Measurements from ENCODE around the gene ZNF320. TPM values are rescaled to one million over a fixed set of nuclear protein-coding genes. Genes with fewer than 3 reads are reported as not detected.
"Not testable (repeated sequence)": the region's sequence is repeated elsewhere in the genome, so short reads cannot be mapped to it uniquely, and the experiment has no call there.

Gene ZNF320
- total and polyA plus RNA-seq, 4 donors, result 5.0 to 34.6 (median 12.3) TPM

DNA sequence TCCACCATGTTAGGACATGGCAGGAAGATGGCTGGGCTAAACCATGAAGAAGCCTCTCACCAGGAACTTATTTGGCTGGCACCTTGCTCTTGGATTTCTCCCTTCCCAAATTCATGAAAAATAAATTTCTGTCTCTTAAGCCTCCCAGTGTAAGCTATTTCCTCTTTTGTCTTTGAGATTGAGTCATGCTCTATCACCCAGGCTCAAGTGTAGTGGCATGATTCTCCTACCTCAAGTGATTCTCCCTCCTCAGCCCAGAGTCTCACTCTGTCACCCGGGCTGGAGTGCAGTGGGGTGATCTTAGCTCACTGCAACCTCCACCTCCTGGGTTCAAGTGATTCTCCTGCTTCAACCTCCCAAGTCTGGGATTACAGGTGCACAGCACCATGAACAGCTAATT, 13.2 kb upstream of the ZNF320 start:
- peaks cover 8 to 19% (median 13%) of the 10 kb centered on the region in 4 donors for H3K36me3 ChIP-seq (ENCODE audit: control insufficient read depth in 4 of 4, insufficient read depth in 4 of 4, low read length in 4 of 4)
- TF ChIP-seq, protein P1, sequence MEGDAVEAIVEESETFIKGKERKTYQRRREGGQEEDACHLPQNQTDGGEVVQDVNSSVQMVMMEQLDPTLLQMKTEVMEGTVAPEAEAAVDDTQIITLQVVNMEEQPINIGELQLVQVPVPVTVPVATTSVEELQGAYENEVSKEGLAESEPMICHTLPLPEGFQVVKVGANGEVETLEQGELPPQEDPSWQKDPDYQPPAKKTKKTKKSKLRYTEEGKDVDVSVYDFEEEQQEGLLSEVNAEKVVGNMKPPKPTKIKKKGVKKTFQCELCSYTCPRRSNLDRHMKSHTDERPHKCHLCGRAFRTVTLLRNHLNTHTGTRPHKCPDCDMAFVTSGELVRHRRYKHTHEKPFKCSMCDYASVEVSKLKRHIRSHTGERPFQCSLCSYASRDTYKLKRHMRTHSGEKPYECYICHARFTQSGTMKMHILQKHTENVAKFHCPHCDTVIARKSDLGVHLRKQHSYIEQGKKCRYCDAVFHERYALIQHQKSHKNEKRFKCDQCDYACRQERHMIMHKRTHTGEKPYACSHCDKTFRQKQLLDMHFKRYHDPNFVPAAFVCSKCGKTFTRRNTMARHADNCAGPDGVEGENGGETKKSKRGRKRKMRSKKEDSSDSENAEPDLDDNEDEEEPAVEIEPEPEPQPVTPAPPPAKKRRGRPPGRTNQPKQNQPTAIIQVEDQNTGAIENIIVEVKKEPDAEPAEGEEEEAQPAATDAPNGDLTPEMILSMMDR (IDR thresholded peaks at IDR 0.05; ENCODE audit: control extremely low read depth, extremely low read depth), result no peak
- 90 to 97% methylated on average over 1 of the region's 1 CpG for WGBS, 2 donors
- H3K9me3 ChIP-seq (ENCODE audit: control insufficient read depth in 4 of 4, insufficient read depth in 3 of 4, low read length in 3 of 4), result peaks cover 0 to 6% (median 0%) of the 10 kb centered on the region in 4 donors
- DNase-seq (no peak), ATAC-seq (ENCODE audit: insufficient read depth, low FRiP score) (no peak)
- no peaks in the 10 kb centered on the region for H3K27me3 ChIP-seq (ENCODE audit: control insufficient read depth in 3 of 3, insufficient read depth in 3 of 3, low read length in 2 of 3)
- H3K9ac ChIP-seq (ENCODE audit: insufficient read depth in 1 of 2, low read length in 2 of 2), result no peak overlapping the region
- no peak overlapping the region for H3K27ac ChIP-seq (ENCODE audit: low read depth in 1 of 2, low read length in 1 of 2)
- no peak overlapping the region for H3K4me3 ChIP-seq
- no peaks in the 10 kb centered on the region for H3K4me1 ChIP-seq (ENCODE audit: control insufficient read depth in 5 of 5, insufficient read depth in 5 of 5, low read length in 5 of 5)

DNA sequence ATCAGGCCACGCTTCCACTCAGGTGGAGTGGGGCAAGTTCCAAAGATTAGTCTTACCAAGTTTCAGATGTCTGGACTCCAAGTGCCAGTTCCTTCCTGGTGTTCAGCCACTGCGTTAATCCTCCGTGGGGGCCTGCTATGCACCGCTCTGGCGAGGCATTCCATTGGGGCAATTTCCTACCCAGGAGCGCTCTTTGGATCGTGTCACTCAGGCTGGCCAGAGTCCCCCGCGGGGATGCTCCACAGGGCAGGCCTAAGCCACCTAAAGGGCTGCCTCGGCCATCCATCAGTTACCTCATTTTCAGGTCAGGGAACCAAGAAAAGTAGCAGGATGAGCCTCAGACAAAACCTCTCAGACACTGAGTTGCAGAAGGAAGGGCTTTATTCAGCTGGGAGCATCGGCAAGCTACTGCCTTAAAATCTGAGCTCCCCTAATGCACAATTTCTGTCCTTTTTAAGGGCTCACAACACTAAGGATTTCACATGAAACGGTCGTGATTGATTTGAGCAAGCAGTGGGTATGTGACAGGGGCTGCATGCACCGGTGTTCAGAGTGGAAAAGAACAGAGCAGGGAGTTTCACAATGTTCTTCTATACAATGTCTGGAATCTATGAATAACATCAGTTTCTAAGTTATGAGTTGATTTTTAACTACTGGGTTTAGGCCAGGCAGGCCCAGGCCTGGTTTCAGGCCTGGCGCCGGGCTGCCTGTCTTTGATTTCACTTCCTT, 6.8 kb upstream of the ZNF320 start:
- H3K4me1 ChIP-seq (ENCODE audit: control insufficient read depth in 5 of 5, insufficient read depth in 5 of 5, low read length in 5 of 5); H3K27me3 ChIP-seq (ENCODE audit: control insufficient read depth in 3 of 3, insufficient read depth in 3 of 3, low read length in 2 of 3); H3K27ac ChIP-seq (ENCODE audit: low read depth in 1 of 2, low read length in 1 of 2); H3K4me3 ChIP-seq; H3K9ac ChIP-seq (ENCODE audit: insufficient read depth in 1 of 2, low read length in 2 of 2); H3K9me3 ChIP-seq (ENCODE audit: control insufficient read depth in 4 of 4, insufficient read depth in 3 of 4, low read length in 3 of 4); ATAC-seq (ENCODE audit: insufficient read depth, low FRiP score): not testable (repeated sequence)
- 81 to 82% methylated on average over 16 of the region's 16 CpGs for WGBS, 2 donors
- peaks cover 8 to 18% (median 8%) of the 10 kb centered on the region in 4 donors for H3K36me3 ChIP-seq (ENCODE audit: control insufficient read depth in 4 of 4, insufficient read depth in 4 of 4, low read length in 4 of 4)
- peak in 1 of 3 donors; percentile 1 for DNase-seq

DNA sequence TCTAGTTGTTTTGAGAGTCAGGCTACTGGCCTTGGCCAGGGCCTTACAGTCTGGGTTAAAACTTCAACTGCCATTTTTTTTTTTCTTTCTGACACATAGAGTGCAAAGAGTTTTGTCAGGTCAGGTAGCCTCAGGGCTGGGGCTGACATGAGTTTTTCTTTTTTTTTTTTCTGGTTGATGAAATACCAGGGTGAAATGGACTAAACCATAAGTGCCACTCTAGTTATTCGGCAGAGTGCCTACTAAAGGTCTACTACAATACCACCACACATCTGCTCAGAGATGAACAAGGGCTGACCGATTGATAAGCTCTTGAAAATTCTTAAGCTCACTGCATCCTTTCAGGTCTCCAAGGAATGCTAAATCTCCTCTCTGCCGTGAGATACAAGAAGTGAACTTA, 4.4 kb upstream of the ZNF320 start:
- Histone ChIP-seq H3K27ac (ENCODE audit: low read depth in 1 of 2, low read length in 1 of 2) (no peak overlapping the region), H3K9ac (ENCODE audit: insufficient read depth in 1 of 2, low read length in 2 of 2) (no peak overlapping the region), H3K27me3 (ENCODE audit: control insufficient read depth in 3 of 3, insufficient read depth in 3 of 3, low read length in 2 of 3) (no peaks in the 10 kb centered on the region), H3K4me1 (ENCODE audit: control insufficient read depth in 5 of 5, insufficient read depth in 5 of 5, low read length in 5 of 5) (peaks cover 0 to 3% (median 0%) of the 10 kb centered on the region in 5 donors), H3K9me3 (ENCODE audit: control insufficient read depth in 4 of 4, insufficient read depth in 3 of 4, low read length in 3 of 4) (no peaks in the 10 kb centered on the region), H3K36me3 (ENCODE audit: control insufficient read depth in 4 of 4, insufficient read depth in 4 of 4, low read length in 4 of 4) (peaks cover under 1 to 10% (median 3%) of the 10 kb centered on the region in 4 donors), H3K4me3 (no peak overlapping the region)
- 69 to 89% methylated on average over 3 of the region's 3 CpGs for WGBS, 2 donors
- no peak for ATAC-seq (ENCODE audit: insufficient read depth, low FRiP score)
- peak in 1 of 3 donors; percentile 4 for DNase-seq
- TF ChIP-seq, protein P1 (IDR thresholded peaks at IDR 0.05; ENCODE audit: control extremely low read depth, extremely low read depth), result no peak

DNA sequence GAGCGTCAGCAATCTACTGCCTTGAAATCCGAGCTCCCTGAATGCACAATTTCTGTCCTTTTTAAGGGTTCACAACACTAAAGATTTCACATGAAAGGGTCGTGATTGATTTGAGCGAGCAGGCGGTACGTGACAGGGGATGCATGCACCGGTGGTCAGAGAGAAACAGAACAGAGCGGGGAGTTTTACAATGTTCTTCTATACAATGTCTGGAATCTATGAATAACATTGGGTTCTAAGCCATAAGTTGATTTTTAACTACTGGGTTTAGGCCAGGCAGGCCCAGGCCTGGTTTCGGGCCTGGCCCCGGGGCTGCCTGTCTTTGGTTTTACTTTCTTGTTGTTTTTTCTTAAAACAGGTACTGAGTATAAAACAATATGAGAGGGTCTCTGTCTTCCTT, 1.2 kb upstream of the ZNF320 start:
- 96% methylated on average over 10 of the region's 10 CpGs for WGBS, 2 donors
- H3K9me3 ChIP-seq (ENCODE audit: control insufficient read depth in 4 of 4, insufficient read depth in 3 of 4, low read length in 3 of 4); DNase-seq; H3K27me3 ChIP-seq (ENCODE audit: control insufficient read depth in 3 of 3, insufficient read depth in 3 of 3, low read length in 2 of 3); H3K9ac ChIP-seq (ENCODE audit: insufficient read depth in 1 of 2, low read length in 2 of 2); ATAC-seq (ENCODE audit: insufficient read depth, low FRiP score); H3K36me3 ChIP-seq (ENCODE audit: control insufficient read depth in 4 of 4, insufficient read depth in 4 of 4, low read length in 4 of 4); H3K27ac ChIP-seq (ENCODE audit: low read depth in 1 of 2, low read length in 1 of 2); H3K4me1 ChIP-seq (ENCODE audit: control insufficient read depth in 5 of 5, insufficient read depth in 5 of 5, low read length in 5 of 5); H3K4me3 ChIP-seq: not testable (repeated sequence)
